Measurements from ENCODE around the gene DENND6B. TPM values are rescaled to one million over a fixed set of nuclear protein-coding genes. Genes with fewer than 3 reads are reported as not detected.

DENND6B gene
- total RNA-seq, 1 donor from 2014 or later = 1.0 TPM

DNA sequence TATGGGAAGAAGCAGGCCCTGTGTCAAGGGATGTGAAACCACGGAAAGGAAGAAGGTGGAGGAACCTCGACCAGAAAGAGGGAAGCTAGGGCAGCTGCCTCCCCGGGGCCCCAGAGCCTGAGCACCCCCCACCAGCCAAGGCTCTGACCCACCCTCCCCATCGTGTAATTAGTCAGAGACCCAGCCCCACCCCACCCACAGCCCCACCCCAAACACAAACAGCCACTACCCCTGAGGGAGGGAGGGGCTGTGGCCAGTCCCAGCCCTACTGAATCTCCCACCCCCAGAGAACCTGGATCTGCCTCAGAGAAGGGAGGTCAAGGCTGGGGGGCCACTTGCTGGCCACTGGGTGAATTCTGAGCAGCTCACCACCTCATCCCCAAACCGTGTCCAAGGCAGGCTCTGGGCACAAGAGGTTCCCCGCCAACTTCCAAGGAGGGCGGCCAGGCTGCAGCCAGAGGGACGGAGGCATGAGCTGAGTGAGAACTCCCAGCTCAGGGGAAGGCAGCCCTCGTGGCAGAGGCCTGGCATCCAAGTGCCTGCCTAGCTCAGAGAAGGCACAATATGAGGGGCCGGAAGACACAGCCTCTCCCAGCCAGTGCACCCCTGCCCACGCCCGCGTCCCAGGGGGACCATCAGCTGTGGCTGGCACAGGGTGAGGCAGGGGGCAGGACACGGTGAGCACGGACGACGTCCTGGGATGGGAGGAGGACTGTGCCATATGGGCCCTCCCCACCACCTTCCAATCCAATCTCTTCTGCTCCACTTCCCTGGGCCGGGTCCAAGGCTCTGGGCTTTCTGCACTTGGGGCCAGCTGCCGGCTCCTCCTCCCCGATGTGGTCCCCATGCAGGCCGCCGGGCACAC, 22.1 kb downstream of the DENND6B start:
- peak overlapping the region; percentile 93 for H3K27ac Mint-ChIP-seq
- peaks cover 66% of the 10 kb centered on the region for H4K20me1 ChIP-seq (ENCODE audit: low read depth)

GRCh38 chr22:50303848-50304527, 22.8 kb downstream of the DENND6B start:
- Histone ChIP-seq H3K27ac (no peak overlapping the region), H3K9me3 (ENCODE audit: low read depth) (no peaks in the 10 kb centered on the region), H3K4me1 (peaks cover 41% of the 10 kb centered on the region), H4K20me1 (ENCODE audit: low read depth) (peaks cover 74% of the 10 kb centered on the region), H3K4me3 (no peak overlapping the region), H3K36me3 (no peaks in the 10 kb centered on the region), H2AFZ (replicated peaks) (no peak overlapping the region), H3K79me2 (ENCODE audit: low read depth) (peaks cover 59% of the 10 kb centered on the region), H3K9ac (no peak overlapping the region), H3F3A (ENCODE audit: low read depth) (peaks cover 12% of the 10 kb centered on the region), H3K27me3 (peaks cover 21% of the 10 kb centered on the region), H3K4me2 (peak overlapping the region; percentile 99)
- peaks cover 3% of the 10 kb centered on the region for H3K36me3 Mint-ChIP-seq
- H3K27ac Mint-ChIP-seq = peak overlapping the region; percentile 93
- H3K4me3 Mint-ChIP-seq = peak overlapping the region; percentile 74
- peaks cover 2% of the 10 kb centered on the region for H3K27me3 Mint-ChIP-seq (ENCODE audit: insufficient read depth, low read depth)
- H3K9me3 Mint-ChIP-seq = no peaks in the 10 kb centered on the region
- H3K4me1 Mint-ChIP-seq = peaks cover 24% of the 10 kb centered on the region
- peak; percentile 33 for DNase-seq (ENCODE audit: low spot score)
- TF ChIP-seq EZH2 (IDR thresholded peaks at IDR 0.05) = no peak
- TF ChIP-seq EZH2phosphoT487 (IDR thresholded peaks at IDR 0.05) = no peak
- TF ChIP-seq CTCF (IDR thresholded peaks at IDR 0.05) = no peak

More for the DNA sequence above, 22.1 kb downstream of the DENND6B start:
- Mint-ChIP-seq H3K27me3 (ENCODE audit: insufficient read depth, low read depth) (peaks cover 2% of the 10 kb centered on the region), H3K4me1 (peaks cover 24% of the 10 kb centered on the region), H3K9me3 (no peaks in the 10 kb centered on the region), H3K36me3 (peaks cover 3% of the 10 kb centered on the region), H3K4me3 (peak overlapping the region; percentile 74)
- Histone ChIP-seq H3K27me3 (peaks cover 13% of the 10 kb centered on the region), H3K4me1 (peaks cover 38% of the 10 kb centered on the region), H3F3A (ENCODE audit: low read depth) (peaks cover 15% of the 10 kb centered on the region), H3K4me2 (peak overlapping the region; percentile 99), H3K9ac (no peak overlapping the region), H3K36me3 (no peaks in the 10 kb centered on the region), H2AFZ (replicated peaks) (no peak overlapping the region), H3K4me3 (no peak overlapping the region), H3K9me3 (ENCODE audit: low read depth) (no peaks in the 10 kb centered on the region), H3K79me2 (ENCODE audit: low read depth) (peaks cover 52% of the 10 kb centered on the region), H3K27ac (no peak overlapping the region)
- DNase-seq (ENCODE audit: low spot score) = no peak
- TF ChIP-seq EZH2 (IDR thresholded peaks at IDR 0.05) (no peak), EZH2phosphoT487 (IDR thresholded peaks at IDR 0.05) (no peak), CTCF (IDR thresholded peaks at IDR 0.05) (no peak)

DNA sequence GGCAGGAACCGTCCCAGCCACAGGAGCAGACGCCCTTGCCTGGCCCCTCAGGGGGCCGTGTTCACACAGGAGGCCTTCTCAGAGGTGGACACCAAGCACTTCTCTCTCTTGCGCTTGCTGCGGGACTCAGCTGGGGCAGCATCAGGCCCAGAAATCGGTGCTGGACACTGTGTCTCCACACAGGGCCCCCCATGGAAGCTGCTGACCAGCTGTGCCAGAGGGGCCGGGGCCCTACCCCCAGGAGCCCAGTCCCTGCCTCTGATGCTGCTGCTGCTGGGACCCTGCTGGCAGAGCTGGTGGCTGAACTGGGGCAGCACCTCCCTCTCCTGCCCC, 23.3 kb downstream of the DENND6B start:
- no peak for DNase-seq (ENCODE audit: low spot score)
- Histone ChIP-seq H3K4me1 (peaks cover 41% of the 10 kb centered on the region), H3K9me3 (ENCODE audit: low read depth) (no peaks in the 10 kb centered on the region), H4K20me1 (ENCODE audit: low read depth) (peaks cover 79% of the 10 kb centered on the region), H3K9ac (no peak overlapping the region), H3K79me2 (ENCODE audit: low read depth) (peaks cover 64% of the 10 kb centered on the region), H3K27ac (no peak overlapping the region), H3K36me3 (no peaks in the 10 kb centered on the region), H3K27me3 (peaks cover 24% of the 10 kb centered on the region), H3K4me3 (no peak overlapping the region), H3K4me2 (peak overlapping the region; percentile 99), H3F3A (ENCODE audit: low read depth) (peaks cover 7% of the 10 kb centered on the region), H2AFZ (replicated peaks) (no peak overlapping the region)
- H3K9me3 Mint-ChIP-seq = no peaks in the 10 kb centered on the region
- H3K27me3 Mint-ChIP-seq (ENCODE audit: insufficient read depth, low read depth) = peaks cover 2% of the 10 kb centered on the region
- peaks cover 25% of the 10 kb centered on the region for H3K4me1 Mint-ChIP-seq
- H3K4me3 Mint-ChIP-seq = no peak overlapping the region
- H3K27ac Mint-ChIP-seq = no peak overlapping the region
- peaks cover 3% of the 10 kb centered on the region for H3K36me3 Mint-ChIP-seq
- no peak for TF ChIP-seq EZH2 (IDR thresholded peaks at IDR 0.05)
- no peak for TF ChIP-seq CTCF (IDR thresholded peaks at IDR 0.05)
- no peak for TF ChIP-seq EZH2phosphoT487 (IDR thresholded peaks at IDR 0.05)

All from neural progenitor cell (in vitro differentiated cells).